Inflammatory macrophage treated with lipopolysaccharide for 1 hour (primary cell): ENCODE measurements around the gene RECQL5.
"Not testable (repeated sequence)": the region's sequence is repeated elsewhere in the genome, so short reads cannot be mapped to it uniquely, and the experiment has no call there.

Source experiments
- DNase-seq, 2 donors: peaks; one replicate each; pipeline ENCODE4 v3.0.0-alpha.2; 2020 to 2022

RECQL5 gene

GRCh38 chr17:75612906-75613626 is 53.9 kb downstream of the RECQL5 start:
- DNase-seq = no peak

GRCh38 chr17:75611851-75612429 is 55.0 kb downstream of the RECQL5 start:
- DNase-seq = no peak

GRCh38 chr17:75610103-75610984 is 56.6 kb downstream of the RECQL5 start:
- no peak for DNase-seq

GRCh38 chr17:75607086-75607485 is 59.9 kb downstream of the RECQL5 start:
- DNase-seq = no peak

- DNase-seq = no peak
These were observed 61.2 kb downstream of the RECQL5 start for GRCh38 chr17:75605790-75606189.

GRCh38 chr17:75604034-75604695 is 62.8 kb downstream of the RECQL5 start:
- DNase-seq = no peak

GRCh38 chr17:75603123-75603522 is 63.8 kb downstream of the RECQL5 start:
- DNase-seq = no peak

GRCh38 chr17:75602644-75603043 is 64.3 kb downstream of the RECQL5 start:
- no peak for DNase-seq

- peak; percentile 28 to 69 for DNase-seq
These were observed 65.6 kb downstream of the RECQL5 start for GRCh38 chr17:75601057-75601987.

- DNase-seq = no peak
These were observed 70.5 kb downstream of the RECQL5 start for GRCh38 chr17:75596320-75597087.

GRCh38 chr17:75595920-75596313 is 71.0 kb downstream of the RECQL5 start:
- DNase-seq = no peak

- DNase-seq = no peak
These were observed 71.6 kb downstream of the RECQL5 start for GRCh38 chr17:75595284-75595919.

GRCh38 chr17:75594499-75595283 is 72.3 kb downstream of the RECQL5 start:
- no peak for DNase-seq

- not testable (repeated sequence) for DNase-seq
These were observed 73.5 kb downstream of the RECQL5 start for GRCh38 chr17:75593430-75593829.

GRCh38 chr17:75592348-75593020 is 74.5 kb downstream of the RECQL5 start:
- no peak for DNase-seq

- DNase-seq = no peak
These were observed 75.1 kb downstream of the RECQL5 start for GRCh38 chr17:75591722-75592302.

GRCh38 chr17:75590849-75591721 is 75.9 kb downstream of the RECQL5 start:
- DNase-seq = no peak

GRCh38 chr17:75590314-75590761 is 76.6 kb downstream of the RECQL5 start:
- no peak for DNase-seq
